ENCODE measurements around the gene TCL1B. TPM values are rescaled to one million over a fixed set of nuclear protein-coding genes. Genes with fewer than 3 reads are reported as not detected.

Gene TCL1B
- total RNA-seq, 2 donors from 2014 or later = not detected

DNA sequence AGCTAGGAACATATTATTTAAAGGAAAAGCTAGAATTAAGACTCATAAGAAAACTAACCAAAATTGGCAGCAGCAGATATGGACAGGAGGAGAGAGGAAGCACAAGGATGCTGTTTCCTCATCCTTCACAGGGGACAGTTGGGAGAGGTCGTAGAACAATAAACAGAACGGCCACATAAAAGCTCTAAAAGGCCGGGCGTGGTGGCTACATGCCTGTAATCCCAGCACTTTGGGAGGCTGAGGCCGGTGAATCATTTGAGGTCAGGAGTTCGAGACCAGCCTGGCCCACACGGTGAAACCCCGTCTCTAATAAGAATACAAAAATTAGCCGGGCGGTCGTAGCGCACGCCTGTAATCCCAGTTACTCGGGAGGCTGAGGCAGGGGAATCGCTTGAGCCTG lies 10.5 kb downstream of the TCL1B start:
- H3K27ac ChIP-seq = no peak overlapping the region
- DNase-seq = no peak
- no peak overlapping the region for H3K4me3 ChIP-seq
- H3K9me3 ChIP-seq = no peaks in the 10 kb centered on the region
- WGBS, 2 donors = 79% methylated on average over 15 of the region's 15 CpGs
- ATAC-seq = no peak
- H3K36me3 ChIP-seq (replicated peaks in 1 of 2; ENCODE audit: insufficient read depth in 1 of 2, low read depth in 2 of 2) = no peaks in the 10 kb centered on the region
- no peaks in the 10 kb centered on the region for H3K27me3 ChIP-seq
- H3K4me1 ChIP-seq = no peaks in the 10 kb centered on the region
- TF ChIP-seq POLR2A (IDR thresholded peaks at IDR 0.05) = no peak
- TF ChIP-seq, protein P1, sequence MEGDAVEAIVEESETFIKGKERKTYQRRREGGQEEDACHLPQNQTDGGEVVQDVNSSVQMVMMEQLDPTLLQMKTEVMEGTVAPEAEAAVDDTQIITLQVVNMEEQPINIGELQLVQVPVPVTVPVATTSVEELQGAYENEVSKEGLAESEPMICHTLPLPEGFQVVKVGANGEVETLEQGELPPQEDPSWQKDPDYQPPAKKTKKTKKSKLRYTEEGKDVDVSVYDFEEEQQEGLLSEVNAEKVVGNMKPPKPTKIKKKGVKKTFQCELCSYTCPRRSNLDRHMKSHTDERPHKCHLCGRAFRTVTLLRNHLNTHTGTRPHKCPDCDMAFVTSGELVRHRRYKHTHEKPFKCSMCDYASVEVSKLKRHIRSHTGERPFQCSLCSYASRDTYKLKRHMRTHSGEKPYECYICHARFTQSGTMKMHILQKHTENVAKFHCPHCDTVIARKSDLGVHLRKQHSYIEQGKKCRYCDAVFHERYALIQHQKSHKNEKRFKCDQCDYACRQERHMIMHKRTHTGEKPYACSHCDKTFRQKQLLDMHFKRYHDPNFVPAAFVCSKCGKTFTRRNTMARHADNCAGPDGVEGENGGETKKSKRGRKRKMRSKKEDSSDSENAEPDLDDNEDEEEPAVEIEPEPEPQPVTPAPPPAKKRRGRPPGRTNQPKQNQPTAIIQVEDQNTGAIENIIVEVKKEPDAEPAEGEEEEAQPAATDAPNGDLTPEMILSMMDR (IDR thresholded peaks at IDR 0.05) = no peak
- intact Hi-C loops (cut with DNase I) = no loop called here

DNA sequence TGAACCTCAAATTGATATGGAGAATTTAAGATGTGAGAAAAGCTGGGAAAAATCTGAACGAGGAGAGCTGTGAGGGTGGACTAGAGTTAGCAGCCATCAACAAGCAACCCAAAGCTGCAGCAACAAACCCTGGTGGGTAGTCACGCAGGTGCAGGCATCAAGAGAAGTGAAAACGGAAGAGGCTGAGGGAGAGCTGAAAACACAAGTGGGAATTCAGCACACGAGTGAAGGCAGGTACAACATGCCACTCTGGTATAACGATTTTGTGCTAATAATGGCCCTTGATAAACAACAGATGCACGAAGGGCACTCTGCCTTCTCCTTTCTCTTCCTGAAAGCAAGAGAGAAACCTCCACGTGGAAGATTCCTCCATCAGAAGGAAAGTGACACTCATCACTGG lies 11.5 kb downstream of the TCL1B start:
- DNase-seq = no peak
- Histone ChIP-seq H3K27me3 (no peaks in the 10 kb centered on the region), H3K36me3 (replicated peaks in 1 of 2; ENCODE audit: insufficient read depth in 1 of 2, low read depth in 2 of 2) (no peaks in the 10 kb centered on the region), H3K4me3 (no peak overlapping the region), H3K9me3 (no peaks in the 10 kb centered on the region), H3K27ac (no peak overlapping the region), H3K4me1 (no peaks in the 10 kb centered on the region)
- TF ChIP-seq, protein P1 (IDR thresholded peaks at IDR 0.05) = no peak
- TF ChIP-seq POLR2A (IDR thresholded peaks at IDR 0.05) = no peak
- no peak for ATAC-seq
- intact Hi-C loops (cut with DNase I) = no loop called here
- 33 to 52% methylated on average over 7 of the region's 7 CpGs for WGBS, 2 donors

GRCh38 chr14:95698287-95698686 lies 12.1 kb downstream of the TCL1B start:
- Histone ChIP-seq H3K4me1 (no peaks in the 10 kb centered on the region), H3K4me3 (no peak overlapping the region), H3K36me3 (replicated peaks in 1 of 2; ENCODE audit: insufficient read depth in 1 of 2, low read depth in 2 of 2) (no peaks in the 10 kb centered on the region), H3K27me3 (no peaks in the 10 kb centered on the region), H3K27ac (no peak overlapping the region), H3K9me3 (no peaks in the 10 kb centered on the region)
- DNase-seq (no peak), ATAC-seq (no peak)
- intact Hi-C loops (cut with DNase I) = no loop called here
- TF ChIP-seq, protein P1 (IDR thresholded peaks at IDR 0.05) = no peak
- no peak for TF ChIP-seq POLR2A (IDR thresholded peaks at IDR 0.05)

- no peak overlapping the region for H3K27ac ChIP-seq
- no peaks in the 10 kb centered on the region for H3K9me3 ChIP-seq
- no peak for ATAC-seq
- intact Hi-C loops (cut with DNase I) = no loop called here
- no peaks in the 10 kb centered on the region for H3K36me3 ChIP-seq (replicated peaks in 1 of 2; ENCODE audit: insufficient read depth in 1 of 2, low read depth in 2 of 2)
- H3K27me3 ChIP-seq = no peaks in the 10 kb centered on the region
- no peak for DNase-seq
- no peak for TF ChIP-seq POLR2A (IDR thresholded peaks at IDR 0.05)
- TF ChIP-seq, protein P1 (IDR thresholded peaks at IDR 0.05) = no peak
- 64 to 68% methylated on average over 5 of the region's 5 CpGs for WGBS, 2 donors
- no peak overlapping the region for H3K4me3 ChIP-seq
- H3K4me1 ChIP-seq = no peaks in the 10 kb centered on the region
Measured at GRCh38 chr14:95699412-95699811, 13.2 kb downstream of the TCL1B start.

DNA sequence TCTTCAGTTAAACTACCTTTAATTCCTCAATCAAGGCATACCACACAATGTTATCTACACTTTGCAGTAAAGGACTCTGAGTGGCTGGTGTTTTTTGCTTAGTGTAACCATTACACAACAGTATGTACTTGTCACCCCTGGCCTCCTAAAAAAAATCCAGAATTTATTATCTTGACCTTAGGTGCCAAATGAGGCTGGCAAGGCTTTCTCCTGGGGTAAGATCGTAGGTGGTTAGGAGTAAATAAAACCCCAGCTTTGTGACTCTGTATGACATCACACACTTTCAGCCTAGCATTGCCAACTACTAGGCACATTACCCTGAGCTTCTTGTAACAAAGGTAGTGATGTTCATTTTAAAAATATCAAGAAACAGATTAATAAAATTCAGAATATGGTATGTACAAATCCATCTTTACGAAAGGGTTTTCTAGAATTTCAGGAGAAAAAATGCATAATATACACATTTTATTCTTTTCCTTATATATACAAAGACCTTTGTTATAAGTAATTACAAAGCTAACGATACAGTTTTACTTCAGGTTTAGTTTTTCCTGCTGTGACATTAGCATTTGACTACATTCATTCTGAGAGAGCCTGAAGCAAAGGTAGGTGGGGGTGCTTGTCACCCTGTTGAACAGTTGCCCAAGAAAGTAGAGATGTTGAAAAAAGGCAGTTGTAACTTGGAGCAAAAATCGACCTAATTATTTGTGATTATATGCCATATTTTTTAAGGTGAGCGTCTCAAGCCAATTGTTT lies 14.2 kb downstream of the TCL1B start:
- H3K4me3 ChIP-seq = no peak overlapping the region
- H3K27me3 ChIP-seq = no peaks in the 10 kb centered on the region
- H3K36me3 ChIP-seq (replicated peaks in 1 of 2; ENCODE audit: insufficient read depth in 1 of 2, low read depth in 2 of 2) = no peaks in the 10 kb centered on the region
- TF ChIP-seq, protein P1 (IDR thresholded peaks at IDR 0.05) = no peak
- TF ChIP-seq POLR2A (IDR thresholded peaks at IDR 0.05) = no peak
- no peaks in the 10 kb centered on the region for H3K4me1 ChIP-seq
- no peaks in the 10 kb centered on the region for H3K9me3 ChIP-seq
- H3K27ac ChIP-seq = no peak overlapping the region
- intact Hi-C loops (cut with DNase I) = no loop called here
- WGBS, 2 donors = 59 to 63% methylated on average over 5 of the region's 5 CpGs
- DNase-seq (no peak), ATAC-seq (no peak)

Measured in body of pancreas (tissue), 4 donors.